A549 (cell line): ENCODE measurements around the gene APOD. TPM values are rescaled to one million over a fixed set of nuclear protein-coding genes. Genes with fewer than 3 reads are reported as not detected.

Source experiments
- ATAC-seq, 2 experiments: fragments of 200-7000 bp in 1 of 2; fragments of >200 bp in 1 of 2; cut with Nextera tagmentation in 1 of 2; cut with Tn5 transposase in 1 of 2; 3 replicates each; pipeline versions ENCODE4 v1.8.0 to v1.9.1; 2018 to 2020; ENCODE audit warnings: mild to moderate bottlenecking in 1 of 2, moderate library complexity in 1 of 2
- CTCF ChIA-PET: fragments of 300-600 bp; sonication (Branson Sonifier 250); formaldehyde crosslinking; extraction: SDS; loops from one replicate; lab custom pipeline; 2021; ENCODE audit warnings: antibody characterized with exemption, inconsistent platforms; lab: Yijun Ruan, JAX
- POLR2A ChIA-PET: fragments of 350-600 bp; formaldehyde crosslinking; extraction: SDS; loops from one replicate; lab custom pipeline; 2021; ENCODE audit warnings: antibody characterized with exemption, inconsistent platforms; lab: Yijun Ruan, JAX
- DNase-seq, 2 experiments: peaks; one replicate each; pipeline versions ENCODE4 v3.0.0 to v3.0.0-alpha.2; 2011 to 2016; ENCODE audit warnings: low read depth in 1 of 2, low spot score in 1 of 2
- FAIRE-seq: peaks from 2 replicates; lab custom pipeline; 2011; peaks lifted over from hg19 to GRCh38; lab: Jason Lieb, UNC
- H3K27ac ChIP-seq, 2 experiments: fragments of >200 bp; sonication (Bioruptor Twin); formaldehyde crosslinking; 3 replicates each; pipeline ENCODE4 v1.5.1; 2016 to 2017
- H3K4me1 ChIP-seq: fragments of >200 bp; sonication (Bioruptor Twin); formaldehyde crosslinking; 3 replicates; pipeline ENCODE4 v1.6.1; 2016
- H3K4me2 ChIP-seq: fragments of >200 bp; sonication (Bioruptor Twin); formaldehyde crosslinking; 3 replicates; pipeline ENCODE4 v1.6.1; 2016
- H3K4me3 ChIP-seq: fragments of >200 bp; sonication (Bioruptor Twin); formaldehyde crosslinking; 3 replicates; pipeline ENCODE4 v1.5.1; 2016
- H3K9me3 ChIP-seq: fragments of >200 bp; sonication (Bioruptor Twin); formaldehyde crosslinking; 3 replicates; pipeline ENCODE4 v1.6.1; 2016
- ATOH8 ChIP-seq: fragments of 250-450 bp; sonication (Bioruptor Pico); IDR thresholded peaks from 2 replicates; pipeline ENCODE4 v1.5.0; 2020; ENCODE audit warnings: low read depth, mild to moderate bottlenecking, moderate library complexity
- BHLHE40 ChIP-seq: IDR thresholded peaks from 2 replicates; pipeline ENCODE4 v1.6.1; 2012; ENCODE audit warnings: low read depth, low read length, inconsistent platforms
- CBX8 ChIP-seq: fragments of 200-600 bp; sonication (generic); IDR thresholded peaks from 2 replicates; pipeline ENCODE4 v1.6.1; 2016
- CHD2 ChIP-seq: fragments of 150-350 bp; IDR thresholded peaks from 2 replicates; pipeline ENCODE4 v1.6.1; 2014; ENCODE audit warnings: low read length; ENCODE audit not compliant: partially characterized antibody
- ESRRA ChIP-seq: fragments of 150-350 bp; IDR thresholded peaks from 2 replicates; pipeline ENCODE4 v1.6.1; 2014; ENCODE audit warnings: mild to moderate bottlenecking, low read length, borderline replicate concordance
- FOSB ChIP-seq: fragments of 250-450 bp; sonication (Bioruptor Pico); IDR thresholded peaks from 2 replicates; pipeline ENCODE4 v1.5.0; 2020; ENCODE audit warnings: mild to moderate bottlenecking, moderate library complexity
- FOSL2 ChIP-seq, 2 experiments: fragments of 450-650 bp in 1 of 2; fragments of >200 bp in 1 of 2; sonication (Bioruptor Twin) in 1 of 2; formaldehyde crosslinking; IDR thresholded peaks; 2 replicates each; pipeline versions ENCODE4 v1.5.0 to v1.6.1; 2016 to 2020; ENCODE audit warnings: mild to moderate bottlenecking in 1 of 2, moderate library complexity in 1 of 2
- FOXS1 ChIP-seq: fragments of 250-450 bp; sonication (Bioruptor Pico); IDR thresholded peaks from 2 replicates; pipeline ENCODE4 v1.5.0; 2020; ENCODE audit warnings: mild to moderate bottlenecking, moderate library complexity
- HDAC2 ChIP-seq: fragments of 200-600 bp; sonication (generic); IDR thresholded peaks from 2 replicates; pipeline ENCODE4 v1.6.1; 2016
- HMGXB4 ChIP-seq: fragments of 250-450 bp; sonication (Bioruptor Pico); IDR thresholded peaks from 2 replicates; pipeline ENCODE4 v1.5.0; 2021; ENCODE audit warnings: mild to moderate bottlenecking, moderate library complexity, borderline replicate concordance
- HOXA7 ChIP-seq: fragments of 250-450 bp; sonication (Bioruptor Pico); IDR thresholded peaks from 2 replicates; pipeline ENCODE4 v1.5.0; 2020; ENCODE audit warnings: mild to moderate bottlenecking, moderate library complexity
- JUNB ChIP-seq: fragments of >200 bp; sonication (Bioruptor Twin); formaldehyde crosslinking; IDR thresholded peaks from 2 replicates; pipeline ENCODE4 v1.6.1; 2016
- MAFK ChIP-seq: fragments of 450-650 bp; IDR thresholded peaks from 2 replicates; pipeline ENCODE4 v1.6.1; 2014; ENCODE audit not compliant: partially characterized antibody
- MAX ChIP-seq: IDR thresholded peaks from 2 replicates; pipeline ENCODE4 v1.6.1; 2012
- MYC ChIP-seq: IDR thresholded peaks from 2 replicates; pipeline ENCODE4 v1.6.1; 2012; ENCODE audit warnings: mild to moderate bottlenecking, inconsistent platforms, low read length, improper control_type of control experiment, borderline replicate concordance
- PBX3 ChIP-seq: IDR thresholded peaks from 2 replicates; pipeline ENCODE4 v1.6.1; 2012
- POLR2AphosphoS2 ChIP-seq: conservative IDR thresholded peaks from 2 replicates; pipeline ENCODE4 v1.6.1; 2012; ENCODE audit warnings: low read length, improper control_type of control experiment, inconsistent platforms
- RAD21 ChIP-seq, 2 experiments: fragments of >200 bp in 1 of 2; sonication (Bioruptor Twin) in 1 of 2; formaldehyde crosslinking in 1 of 2; IDR thresholded peaks in 1 of 2; conservative IDR thresholded peaks in 1 of 2; 2 replicates in 1 of 2; 3 replicates in 1 of 2; pipeline ENCODE4 v1.6.1; 2012 to 2018; ENCODE audit warnings: inconsistent platforms in 1 of 2
- RNF2 ChIP-seq: fragments of 200-600 bp; sonication (generic); IDR thresholded peaks from 2 replicates; pipeline ENCODE4 v1.6.1; 2016; ENCODE audit warnings: low read depth, mild to moderate bottlenecking, antibody characterized with exemption, moderate library complexity, borderline replicate concordance
- SREBF2 ChIP-seq: fragments of 450-650 bp; IDR thresholded peaks from 2 replicates; pipeline ENCODE4 v1.6.1; 2014; ENCODE audit warnings: mild to moderate bottlenecking, moderate library complexity
- TFCP2L1 ChIP-seq: fragments of 250-450 bp; sonication (Bioruptor Pico); IDR thresholded peaks from 2 replicates; pipeline ENCODE4 v1.5.0; 2021; ENCODE audit warnings: mild to moderate bottlenecking
- WGBS: methylation state at CpG from one replicate; pipeline ENCODE4 v1.1.6; 2017; ENCODE audit errors: missing lambda C conversion rate; 5-methylcytosine and 5-hydroxymethylcytosine counted together
- polyA plus RNA-seq, 4 experiments: library from polyadenylated mRNA; depleted of rRNA in 3 of 4; stranded (reverse); fragments of >200 nt; fragmentation: RNase III in 1 of 4; extraction: RNeasy Plus Mini Kit Qiagen cat#74134 plus additional on column Dnase treatment in 1 of 4; gene quantifications; 2 replicates in 3 of 4; 3 replicates in 1 of 4; pipeline ENCODE4 v1.2.3, GENCODE V29; 2011 to 2017

Gene APOD
- polyA plus RNA-seq, 2 of the 4 experiments (the other 2 are of a cell fraction), result 0.15 to 2.8 TPM

GRCh38 chr3:195546130-195546560 lies 37.6 kb downstream of the APOD start:
- H3K9me3 ChIP-seq, result no peaks in the 10 kb centered on the region
- POLR2A ChIA-PET, result no interaction called here
- 6% methylated on average over 4 of the region's 4 CpGs for WGBS
- peaks cover 17% of the 10 kb centered on the region; the same call in 2 of the 3 replicates for H3K4me1 ChIP-seq
- CTCF ChIA-PET, result interaction anchor here (1.2 kb wide), 1 partner anchor 276 kb away, joined by 4 read pairs; no protein-coding TSS in a partner anchor
- FAIRE-seq (no peak), DNase-seq (peak; percentile 21 to 60), ATAC-seq (0 out of 6 replicates have a peak, but pooled peaks have one; percentile 6 to 13)
- H3K4me2 ChIP-seq, result peak overlapping the region; percentile 48
- H3K4me3 ChIP-seq, result no peak overlapping the region
- no peak overlapping the region for H3K27ac ChIP-seq
- TF ChIP-seq BHLHE40 (no peak), HMGXB4 (CRISPR knock-in tag) (no peak), FOSL2 (IDR thresholded peaks at IDR 0.05) (0 out of 2 replicates have a peak, but pooled peaks have one; percentile 43), FOSL2 (CRISPR knock-in tag; IDR thresholded peaks at IDR 0.05) (peak; percentile 17; the same call in 1 of the 2 replicates), FOSB (CRISPR knock-in tag) (no peak), CHD2 (no peak), JUNB (peak; percentile 15; the same call in 1 of the 2 replicates), HOXA7 (CRISPR knock-in tag) (no peak), ATOH8 (CRISPR knock-in tag) (no peak), ESRRA (no peak)

- peaks cover 26% of the 10 kb centered on the region; the same call in 2 of the 3 replicates for H3K4me1 ChIP-seq
- FAIRE-seq, result no peak
- no peaks in the 10 kb centered on the region for H3K9me3 ChIP-seq
- no peak overlapping the region for H3K27ac ChIP-seq
- CTCF ChIA-PET, result interaction anchor here (1.1 kb wide), 1 partner anchor 273 kb away, joined by 4 read pairs; the partner anchor contains the start of gene XXYLT1
- no peak for DNase-seq
- no peak for TF ChIP-seq MAX
- TF ChIP-seq RNF2, result no peak
- TF ChIP-seq MAFK, result no peak
- no peak for TF ChIP-seq HDAC2
- TF ChIP-seq CHD2, result no peak
- TF ChIP-seq CBX8, result no peak
- no peak for TF ChIP-seq FOXS1 (CRISPR knock-in tag)
- no peak for TF ChIP-seq RAD21 (conservative IDR thresholded peaks at IDR 0.05 in 1 of 2, IDR thresholded peaks at IDR 0.05 in 1 of 2)
- TF ChIP-seq MYC, result no peak
- no peak for TF ChIP-seq PBX3
- no peak for TF ChIP-seq TFCP2L1 (CRISPR knock-in tag)
- no peak for TF ChIP-seq POLR2AphosphoS2
- TF ChIP-seq, all 56 proteins: peak for 0
- WGBS, result 86% methylated on average over 2 of the region's 3 CpGs
- no peak for ATAC-seq
- POLR2A ChIA-PET, result no interaction called here
- no peak overlapping the region for H3K4me3 ChIP-seq
- no peak overlapping the region for H3K4me2 ChIP-seq
Observed at GRCh38 chr3:195544634-195545033, 39.1 kb downstream of the APOD start.

- H3K4me2 ChIP-seq, result no peak overlapping the region
- FAIRE-seq (no peak), DNase-seq (no peak), ATAC-seq (no peak)
- ChIA-PET POLR2A (no interaction called here), CTCF (interaction anchor here (2.5 kb wide), 1 partner anchor 273 kb away, joined by 11 read pairs; the partner anchor contains the start of gene XXYLT1)
- 83% methylated on average over 4 of the region's 4 CpGs for WGBS
- peaks cover 29% of the 10 kb centered on the region; the same call in 2 of the 3 replicates for H3K4me1 ChIP-seq
- no peak for TF ChIP-seq SREBF2
- TF ChIP-seq FOSL2 (IDR thresholded peaks at IDR 0.05), result no peak
- no peak for TF ChIP-seq FOSL2 (CRISPR knock-in tag; IDR thresholded peaks at IDR 0.05)
- no peaks in the 10 kb centered on the region for H3K9me3 ChIP-seq
- no peak overlapping the region for H3K4me3 ChIP-seq
- no peak overlapping the region for H3K27ac ChIP-seq
Observed at GRCh38 chr3:195544230-195544536, 39.6 kb downstream of the APOD start.
